Measurements from ENCODE around the gene UBALD1. TPM values are rescaled to one million over a fixed set of nuclear protein-coding genes. Genes with fewer than 3 reads are reported as not detected.
"Not testable (repeated sequence)": the region's sequence is repeated elsewhere in the genome, so short reads cannot be mapped to it uniquely, and the experiment has no call there.

UBALD1 gene
- 23.4 TPM for polyA plus RNA-seq (ENCODE audit: insufficient read length)

DNA sequence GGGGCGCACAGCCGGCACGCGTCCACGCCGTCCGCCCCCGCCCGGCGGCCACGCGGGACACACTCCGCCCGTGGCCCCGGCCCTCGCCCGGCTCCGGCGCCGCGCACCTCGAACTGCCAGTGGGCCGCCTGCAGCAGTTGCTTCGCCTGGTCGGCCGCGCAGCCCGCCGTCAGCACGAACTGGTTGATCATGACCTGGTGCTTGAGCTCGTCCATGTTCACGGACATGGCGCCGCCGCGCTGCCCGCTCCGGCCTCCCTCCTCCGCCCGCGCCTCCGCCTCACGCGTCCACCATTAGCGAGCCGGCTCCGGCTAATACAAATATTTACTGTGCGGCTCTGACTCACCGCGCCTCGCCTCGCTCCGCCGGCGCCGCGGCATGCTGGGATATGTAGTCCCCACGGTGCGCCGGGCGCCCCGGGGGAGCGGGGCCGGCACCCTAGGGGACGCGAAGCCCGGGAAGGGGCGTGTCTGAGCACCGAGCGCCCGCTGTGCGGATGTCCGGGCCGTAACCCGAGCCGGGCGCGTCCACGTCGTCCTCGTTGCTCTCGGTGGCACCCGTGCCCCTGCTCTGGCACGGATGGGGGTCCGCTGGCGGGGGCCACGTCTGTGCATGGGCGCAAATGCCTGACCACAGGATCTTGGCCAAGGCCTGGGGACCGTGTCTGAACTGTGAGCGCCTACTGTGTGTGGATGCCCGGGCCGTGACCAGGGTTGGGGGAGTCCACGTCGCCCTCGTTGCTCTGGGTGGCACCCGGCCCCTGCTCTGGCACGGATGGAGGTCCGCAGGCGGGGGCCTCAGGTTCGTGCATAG, at the start of gene UBALD1:
TSS of gene UBALD1 (minus strand) at position 318 of the 813 bp plus-strand sequence. CDS start at position 227, 91 bp downstream.
- no peak for DNase-seq (ENCODE audit: low read depth)

DNA sequence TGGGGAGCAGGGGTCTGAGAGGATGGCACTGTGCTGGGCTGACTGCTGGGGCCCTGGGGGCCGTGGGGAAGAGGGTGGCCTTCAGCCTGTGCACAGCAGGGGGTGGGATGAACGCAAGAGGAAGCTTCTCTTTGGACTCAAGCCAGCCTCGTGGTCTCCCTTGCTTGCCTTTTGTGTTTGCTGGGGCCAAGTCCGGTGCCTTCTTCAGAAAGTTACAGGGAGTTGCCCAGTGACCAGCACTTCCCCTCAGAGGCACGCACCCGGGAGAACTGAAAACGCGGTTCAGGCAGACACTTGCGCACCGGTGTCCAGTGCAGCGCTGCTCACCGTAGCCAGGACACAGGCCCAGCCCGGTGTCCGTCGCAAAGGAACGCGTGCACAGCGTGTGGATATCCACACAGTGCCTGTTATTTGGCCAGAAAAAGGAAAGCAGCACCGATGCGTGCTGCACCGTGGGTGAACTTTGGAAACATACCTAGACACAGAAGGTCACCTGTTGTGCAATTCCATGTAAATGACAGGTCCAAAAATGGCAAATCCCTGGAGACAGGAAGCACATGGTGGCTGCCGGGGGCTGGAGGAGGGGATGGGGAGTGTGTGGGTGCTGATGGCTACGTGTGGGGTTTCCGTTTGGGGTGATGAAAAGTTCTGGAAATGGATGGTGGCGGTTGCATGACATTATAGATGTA, 49.2 kb upstream of the UBALD1 start:
- peak; percentile 28 for DNase-seq (ENCODE audit: low read depth)

DNA sequence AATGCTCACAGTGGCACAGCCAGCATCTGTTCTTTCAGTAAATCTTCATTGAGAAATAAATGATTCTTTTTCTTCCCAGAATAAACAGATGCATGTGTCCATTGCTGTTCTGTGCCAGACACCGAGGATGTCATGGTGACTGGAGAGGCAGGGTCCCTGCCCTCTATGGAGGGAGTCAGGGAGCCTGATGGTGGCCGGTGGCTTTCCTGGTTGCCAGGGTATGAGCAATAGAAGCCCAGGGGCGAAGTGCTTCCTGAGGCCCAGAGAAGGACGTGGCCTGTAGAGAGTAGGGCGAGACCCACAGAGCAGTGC, 48.7 kb upstream of the UBALD1 start:
- DNase-seq (ENCODE audit: low read depth), result no peak

DNA sequence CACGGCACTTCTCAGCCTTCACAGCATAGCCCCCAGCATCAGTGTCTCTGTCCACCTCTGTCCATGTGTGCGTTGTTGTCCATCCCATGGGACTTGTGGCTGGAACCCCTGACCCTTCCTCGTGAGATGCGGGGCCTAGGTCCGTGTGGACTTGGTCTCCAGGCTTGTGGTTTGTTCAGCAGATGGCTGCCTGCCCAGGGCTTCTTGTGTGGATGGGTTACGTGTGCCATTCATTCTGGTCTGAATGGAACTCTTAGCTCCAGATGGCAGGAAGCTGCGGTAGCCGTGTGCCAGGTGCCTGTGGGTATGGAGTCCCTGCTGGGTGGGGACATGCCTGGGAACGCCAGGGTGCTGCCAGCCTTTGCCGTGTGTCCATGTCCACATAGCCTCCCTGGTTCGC, 47.0 kb upstream of the UBALD1 start:
- DNase-seq (ENCODE audit: low read depth), result no peak

DNA sequence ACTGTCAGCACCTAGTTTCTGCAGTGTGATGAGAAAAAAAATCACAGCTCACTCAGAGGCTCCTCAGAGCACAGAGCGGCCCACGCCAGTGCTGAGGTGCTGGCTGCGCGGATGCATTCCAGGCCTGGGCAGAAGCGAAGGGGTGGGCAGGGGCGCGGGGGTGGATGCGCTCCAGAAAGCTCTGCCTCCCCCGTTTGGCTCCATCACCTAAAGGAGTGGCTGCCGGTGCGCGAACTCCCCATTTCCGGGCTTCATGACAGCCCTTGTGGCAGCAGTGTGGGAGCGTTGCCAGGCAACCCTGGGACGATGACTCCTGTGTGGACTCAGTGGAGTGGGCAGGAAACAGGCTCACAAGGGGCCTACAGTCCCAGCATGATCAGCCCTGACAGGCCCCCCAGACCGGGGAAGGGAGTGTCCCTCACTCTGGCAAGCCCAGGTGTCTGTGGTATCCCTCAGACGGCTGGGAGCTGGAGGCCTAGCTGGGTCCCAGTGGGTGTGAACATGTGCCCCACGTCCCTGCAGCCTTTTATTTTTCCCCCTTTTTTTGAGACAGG, 45.8 kb upstream of the UBALD1 start:
- no peak for DNase-seq (ENCODE audit: low read depth)

DNA sequence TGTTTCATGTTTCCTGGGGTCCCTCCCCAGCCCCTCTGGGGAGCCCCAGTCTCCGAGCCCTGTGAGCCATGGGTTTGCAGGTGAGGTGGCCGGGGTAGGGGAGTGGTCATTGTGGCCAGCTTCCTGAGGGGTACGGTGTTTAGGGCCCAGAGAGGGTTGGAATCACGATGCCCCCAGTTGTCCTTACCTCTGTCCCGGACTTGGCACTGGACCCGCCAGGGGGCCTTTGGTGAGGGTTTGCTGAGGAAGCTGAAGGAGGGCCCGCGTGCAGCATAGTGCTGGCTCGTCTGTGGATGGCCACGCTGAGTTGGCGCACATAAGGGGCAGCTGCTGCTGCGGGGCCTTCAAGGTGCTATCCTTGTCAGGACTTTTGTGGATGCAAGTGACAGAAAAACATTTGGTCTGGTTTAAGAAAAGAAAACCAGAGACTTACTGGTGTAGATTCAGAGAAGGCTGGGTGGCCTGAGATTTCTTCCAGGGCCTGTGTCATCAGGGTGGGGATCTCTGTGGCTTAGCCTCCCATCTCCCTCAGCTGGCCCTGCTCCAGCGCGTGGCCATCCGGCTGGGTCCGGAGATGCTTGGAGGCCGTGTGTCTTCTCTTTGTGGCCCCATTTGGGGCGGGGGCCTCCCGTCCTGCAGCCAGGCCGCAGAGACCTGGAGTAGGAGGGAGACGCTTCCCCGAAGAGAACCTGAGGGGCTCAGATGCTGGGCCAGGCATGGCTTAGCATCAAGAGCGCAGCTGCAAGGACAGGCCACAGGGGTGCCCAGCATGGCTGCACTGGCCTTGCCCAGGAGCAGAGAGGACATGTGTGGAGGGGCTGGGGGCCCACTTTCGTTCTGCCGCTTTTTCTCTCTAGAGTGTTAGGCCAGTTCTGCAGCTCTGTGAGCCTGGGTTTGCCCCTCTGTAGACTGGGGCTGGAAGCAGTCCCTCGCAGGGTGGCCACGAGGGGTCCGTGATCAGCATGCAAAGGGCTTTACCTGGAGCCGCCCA, 45.0 kb upstream of the UBALD1 start:
- no peak for DNase-seq (ENCODE audit: low read depth)

DNA sequence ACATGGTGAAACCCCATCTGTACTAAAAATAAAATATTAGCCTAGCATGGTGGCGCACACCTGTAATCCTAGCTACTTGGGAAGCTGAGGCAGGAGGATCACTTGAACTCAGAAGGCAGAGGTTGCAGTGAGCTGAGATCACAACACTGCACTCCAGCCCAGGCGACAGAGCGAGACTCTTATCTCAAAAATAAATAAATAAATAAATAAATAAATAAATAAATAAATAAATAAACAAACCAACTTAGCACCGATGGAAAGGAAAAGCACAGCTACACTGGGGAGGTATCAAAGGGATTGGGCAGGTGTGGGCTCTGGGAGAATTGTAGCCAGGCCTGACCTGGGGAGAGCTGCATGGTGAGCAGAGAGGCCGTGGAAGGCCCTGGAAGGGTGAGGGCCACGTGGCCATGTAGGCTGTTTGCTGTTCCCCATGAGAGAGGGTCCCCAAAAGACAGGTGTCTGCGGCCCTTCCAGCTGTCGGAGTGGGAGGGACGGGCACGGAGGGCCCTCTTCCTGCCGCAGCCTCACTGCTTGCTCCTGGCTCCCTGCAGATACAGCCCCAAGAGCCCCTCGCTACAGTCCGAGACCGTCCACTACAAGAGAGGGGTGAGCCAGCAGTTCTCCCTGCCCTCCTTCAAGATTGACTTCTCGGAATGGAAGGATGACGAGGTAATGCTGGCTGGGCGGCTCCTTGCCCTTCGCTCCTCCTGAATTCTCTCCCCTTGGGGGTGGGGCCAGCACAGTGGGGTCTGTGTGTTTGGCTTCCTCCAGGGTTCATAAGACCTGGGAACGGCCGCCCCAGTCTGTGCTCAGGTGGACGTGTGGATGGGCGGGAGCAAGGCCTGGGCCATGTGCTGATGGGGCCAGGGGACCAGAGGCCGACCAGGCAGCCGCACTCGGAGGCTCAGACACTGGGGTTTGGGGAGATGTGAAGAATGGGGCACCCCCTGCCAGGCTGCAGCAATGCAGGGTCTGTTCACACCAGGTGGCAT, 42.3 kb upstream of the UBALD1 start:
- no peak for DNase-seq (ENCODE audit: low read depth)

DNA sequence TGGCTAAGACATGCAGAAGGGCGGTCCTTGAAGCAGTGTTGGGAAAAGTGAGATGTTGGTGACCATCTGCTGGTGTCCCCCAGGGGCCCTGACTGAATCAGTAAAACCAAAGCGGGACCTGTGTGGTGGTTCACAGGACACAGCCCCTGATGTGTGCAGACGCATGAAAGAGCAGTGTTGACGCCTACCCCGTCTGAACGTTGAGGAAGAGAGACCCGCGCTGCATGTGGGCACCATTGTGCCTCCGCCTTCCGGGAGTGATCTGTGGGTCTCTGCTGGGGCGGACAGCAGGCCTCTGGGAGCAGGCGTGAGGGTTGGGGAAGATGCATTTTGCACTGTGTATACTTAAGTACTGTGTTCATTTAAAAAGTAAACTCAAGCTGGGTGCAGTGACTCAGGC, 41.5 kb upstream of the UBALD1 start:
- DNase-seq (ENCODE audit: low read depth), result no peak

DNA sequence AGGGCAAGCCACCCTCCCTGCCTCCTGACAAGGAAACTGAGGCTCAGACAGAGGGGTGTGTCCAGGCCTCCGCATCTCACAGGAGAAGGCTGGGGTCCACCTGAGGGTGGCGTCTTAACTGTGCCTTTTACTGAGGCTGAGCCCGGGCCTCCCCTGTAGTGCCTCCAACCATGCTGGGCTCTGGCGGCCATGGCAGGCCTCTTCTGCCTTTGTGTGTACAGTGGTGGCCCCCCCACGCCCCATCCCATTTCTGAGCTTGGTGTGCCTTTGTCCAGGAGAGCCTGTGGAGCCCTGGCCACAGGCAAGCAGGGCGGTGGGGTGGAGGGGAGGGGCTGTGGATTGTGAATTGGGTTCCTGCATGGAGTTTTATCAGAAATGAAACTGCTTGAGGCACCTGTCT, 41.1 kb upstream of the UBALD1 start:
- DNase-seq (ENCODE audit: low read depth), result no peak

DNA sequence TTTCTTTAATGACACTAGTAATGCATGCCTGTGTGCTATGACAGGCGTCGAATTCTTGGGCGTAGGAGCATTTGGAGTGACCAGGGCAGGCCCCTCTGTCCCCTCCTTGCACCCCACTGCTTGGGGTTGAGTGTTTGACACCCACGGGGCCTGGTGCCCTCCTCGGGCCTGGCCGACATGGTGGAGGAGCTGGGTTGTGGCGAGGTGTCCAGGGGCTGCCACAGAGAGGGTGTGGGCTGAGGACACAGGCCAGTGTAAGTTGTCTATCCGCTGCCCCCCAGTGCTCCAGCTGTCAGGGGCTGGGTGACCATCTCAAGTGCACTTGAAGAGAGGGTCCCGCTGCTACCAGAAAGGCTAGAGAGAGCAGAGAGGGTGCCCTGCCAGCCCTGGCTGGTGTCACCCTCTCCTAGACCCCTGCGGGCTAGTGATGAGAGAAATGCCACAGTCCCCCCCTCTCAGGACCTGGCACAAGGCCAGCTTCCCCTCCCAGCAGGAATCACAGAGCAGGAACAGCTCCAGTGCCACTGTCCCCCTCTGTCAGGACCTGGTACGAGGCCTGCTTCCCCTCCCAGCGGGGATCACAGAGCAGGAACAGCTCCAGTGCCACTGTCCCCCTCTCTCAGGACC, 40.4 kb upstream of the UBALD1 start:
- no peak for DNase-seq (ENCODE audit: low read depth)

DNA sequence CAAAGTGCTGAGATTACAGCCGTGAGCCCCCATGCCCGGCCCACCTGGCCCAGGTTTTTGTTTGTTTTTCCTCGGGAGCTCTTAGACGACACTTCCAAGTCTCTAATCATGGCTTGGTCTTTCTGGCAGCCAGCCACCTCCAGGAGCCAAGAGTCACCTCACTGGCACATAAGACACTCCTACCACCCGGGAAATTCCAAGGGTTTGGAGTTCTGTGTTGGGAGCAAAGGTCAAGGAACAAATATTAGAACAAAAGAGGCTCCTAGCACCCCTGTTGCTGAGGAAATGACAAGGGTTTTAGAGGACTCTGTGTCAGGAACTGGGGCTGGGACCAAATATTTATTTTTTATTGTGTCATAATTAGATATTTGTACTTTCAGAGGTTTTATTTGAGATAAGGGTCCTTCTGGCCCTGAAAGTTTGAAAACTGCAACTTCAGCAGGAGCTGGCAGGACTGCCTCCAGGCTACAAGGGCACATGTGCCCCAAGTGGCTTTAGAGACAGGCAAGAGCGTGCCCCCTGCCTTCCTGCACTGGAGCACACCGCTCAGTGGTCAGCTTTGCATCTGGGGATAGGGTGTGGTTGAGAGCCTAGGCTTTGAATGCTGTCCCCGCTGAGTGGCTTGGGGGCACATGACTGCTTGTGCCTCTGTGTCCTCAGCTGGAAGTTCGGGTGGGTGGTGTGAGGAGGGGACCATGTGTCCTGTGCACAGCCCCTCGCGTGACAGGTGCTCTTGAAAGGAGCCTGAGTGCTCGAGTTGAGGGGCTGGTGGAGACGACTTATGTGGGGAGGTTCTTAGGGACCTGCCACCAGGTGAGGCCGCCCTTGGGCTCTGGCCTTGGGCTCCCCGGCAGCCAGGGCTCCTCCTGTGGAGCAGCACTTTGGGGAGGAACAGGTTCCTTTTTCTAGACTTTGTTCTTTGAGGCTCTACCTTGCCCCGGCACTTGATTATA, 39.6 kb upstream of the UBALD1 start:
- no peak for DNase-seq (ENCODE audit: low read depth)

DNA sequence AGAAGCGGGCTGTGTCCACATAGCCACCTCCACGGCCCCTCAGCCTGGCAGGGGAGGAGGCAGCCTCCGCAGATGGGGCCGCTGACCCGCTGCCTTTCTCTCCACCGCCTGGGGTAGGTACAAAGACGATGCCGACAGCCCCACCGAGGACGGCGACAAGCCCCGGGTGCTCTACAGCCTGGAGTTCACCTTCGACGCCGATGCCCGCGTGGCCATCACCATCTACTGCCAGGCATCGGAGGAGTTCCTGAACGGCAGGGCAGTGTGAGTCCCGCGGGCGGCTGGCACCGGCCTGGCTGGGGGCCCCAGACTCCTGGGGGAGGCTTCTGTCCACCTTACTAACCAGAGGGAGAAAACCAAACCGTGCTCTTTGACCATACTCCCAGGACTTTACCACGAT, 37.9 kb upstream of the UBALD1 start:
- DNase-seq (ENCODE audit: low read depth), result no peak

DNA sequence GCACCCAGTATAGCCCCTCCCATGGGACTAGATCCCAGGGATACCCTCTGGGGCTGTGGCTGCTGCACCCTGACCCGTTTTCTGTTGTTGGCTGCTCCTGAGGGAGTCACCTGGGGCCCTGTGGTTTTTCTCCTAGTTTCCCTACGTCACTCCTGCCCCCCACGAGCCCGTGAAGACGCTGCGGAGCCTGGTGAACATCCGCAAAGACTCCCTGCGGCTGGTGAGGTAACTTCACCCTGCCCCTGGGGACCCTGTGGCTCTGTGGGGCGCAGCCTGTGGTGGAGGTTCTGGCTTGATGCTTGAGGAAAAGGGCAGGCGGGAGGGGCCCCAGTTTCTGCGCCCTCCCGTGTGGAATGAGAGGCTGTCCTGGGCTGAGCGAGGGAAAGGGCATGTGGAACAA, 37.1 kb upstream of the UBALD1 start:
- no peak for DNase-seq (ENCODE audit: low read depth)

DNA sequence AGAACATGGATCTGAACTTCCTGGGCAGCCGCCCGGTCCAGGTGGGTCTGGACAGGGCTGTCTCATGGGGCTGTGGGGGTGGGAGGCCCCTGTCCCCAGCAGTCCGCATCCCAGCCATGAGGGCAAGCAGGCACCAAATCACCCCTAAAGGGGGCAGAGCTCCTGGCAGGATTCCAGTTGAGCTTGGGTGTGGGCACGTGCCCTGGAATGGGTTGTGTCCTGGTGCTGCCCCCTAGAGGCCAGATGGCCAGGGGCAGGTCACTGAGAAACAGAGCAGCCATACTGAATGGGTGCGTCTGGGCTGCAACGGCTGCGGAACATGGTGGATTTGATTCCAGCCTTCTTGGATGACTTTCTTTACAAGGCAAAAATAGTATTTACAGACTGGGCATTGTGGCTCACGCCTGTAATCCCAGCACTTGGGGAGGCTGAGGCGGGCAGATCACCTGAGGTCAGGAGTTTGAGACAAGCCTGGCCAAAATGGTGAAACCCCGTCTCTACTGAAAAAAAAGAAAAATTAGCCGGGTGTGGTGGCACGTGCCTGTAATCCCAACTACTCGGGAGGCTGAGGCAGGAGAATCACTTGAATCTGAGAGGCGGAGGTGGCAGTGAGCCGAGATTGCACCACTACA, 35.9 kb upstream of the UBALD1 start:
- not testable (repeated sequence) for DNase-seq (ENCODE audit: low read depth)

DNA sequence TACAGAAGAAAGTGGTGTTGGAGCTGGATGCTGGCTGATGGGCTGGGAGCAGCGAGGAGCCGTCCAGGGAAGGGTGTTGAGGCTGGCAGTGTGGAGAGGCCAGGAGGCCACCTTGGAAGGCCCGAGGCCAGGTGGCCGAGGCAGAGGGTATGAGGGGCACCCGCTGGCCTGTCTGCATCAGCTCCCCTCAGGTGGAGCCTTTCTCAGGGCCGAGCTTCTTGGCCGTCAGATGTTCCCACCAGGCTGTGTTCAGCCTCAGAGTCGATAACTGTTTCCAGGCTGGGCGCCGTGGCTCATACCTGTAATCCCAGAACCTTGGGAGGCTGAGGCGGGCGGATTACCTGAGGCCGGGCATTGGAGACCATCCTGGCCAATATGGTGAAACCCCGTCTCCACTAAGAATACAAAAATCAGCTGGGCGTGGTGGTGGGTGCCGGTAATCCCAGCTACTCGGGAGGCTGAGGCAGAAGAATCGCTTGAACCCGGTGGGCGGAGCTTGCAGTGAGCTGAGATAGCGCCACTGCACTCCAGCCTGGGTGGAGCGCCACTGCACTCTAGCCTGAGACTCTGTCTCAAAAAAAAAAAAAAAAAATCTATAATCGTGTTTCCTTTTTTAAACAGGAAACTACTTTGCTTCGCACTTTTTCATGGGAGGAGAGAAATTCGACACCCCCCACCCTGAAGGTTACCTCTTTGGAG, 35.2 kb upstream of the UBALD1 start:
- no peak for DNase-seq (ENCODE audit: low read depth)

DNA sequence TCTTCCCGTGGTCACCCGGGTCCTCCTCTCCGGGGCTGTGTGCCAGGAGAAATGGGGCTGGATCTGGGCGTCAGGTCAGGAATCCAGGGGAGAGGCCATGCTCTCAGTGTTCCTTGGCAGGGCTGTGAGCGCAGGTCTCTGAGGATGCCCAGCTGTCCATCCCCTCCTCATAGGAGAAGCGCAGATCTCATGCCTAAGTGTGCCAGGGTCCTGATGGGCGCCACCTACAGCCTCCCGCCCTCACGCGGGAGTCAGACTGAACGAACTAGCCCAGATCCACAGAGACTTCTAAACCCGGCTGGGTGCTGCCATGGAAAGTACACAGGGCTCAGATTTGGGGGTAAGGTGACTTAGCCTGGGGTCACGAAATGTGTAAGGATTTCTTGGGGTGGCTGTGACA, 34.2 kb upstream of the UBALD1 start:
- no peak for DNase-seq (ENCODE audit: low read depth)

DNA sequence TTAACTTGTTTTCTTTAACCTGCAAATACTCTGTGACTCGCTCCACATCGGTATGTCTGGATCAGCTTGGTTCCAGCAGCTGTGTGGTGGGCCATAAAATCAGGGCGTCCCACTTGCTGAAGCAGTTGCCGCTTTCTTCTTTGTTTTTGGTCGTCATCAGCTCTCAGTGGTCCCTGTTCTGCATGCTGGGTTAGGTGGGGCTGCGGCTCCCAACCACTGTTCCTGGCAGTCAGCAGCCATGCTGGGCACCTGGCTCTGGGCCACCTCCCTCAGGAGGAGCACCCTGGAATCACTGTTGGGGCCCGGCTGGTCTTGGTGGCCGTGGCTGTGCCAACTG, 32.9 kb upstream of the UBALD1 start:
- DNase-seq (ENCODE audit: low read depth), result no peak

Data from forelimb muscle (tissue), 1 donor.